ENCODE measurements around the gene NAALADL1. TPM values are rescaled to one million over a fixed set of nuclear protein-coding genes. Genes with fewer than 3 reads are reported as not detected.

The NAALADL1 gene, protein sequence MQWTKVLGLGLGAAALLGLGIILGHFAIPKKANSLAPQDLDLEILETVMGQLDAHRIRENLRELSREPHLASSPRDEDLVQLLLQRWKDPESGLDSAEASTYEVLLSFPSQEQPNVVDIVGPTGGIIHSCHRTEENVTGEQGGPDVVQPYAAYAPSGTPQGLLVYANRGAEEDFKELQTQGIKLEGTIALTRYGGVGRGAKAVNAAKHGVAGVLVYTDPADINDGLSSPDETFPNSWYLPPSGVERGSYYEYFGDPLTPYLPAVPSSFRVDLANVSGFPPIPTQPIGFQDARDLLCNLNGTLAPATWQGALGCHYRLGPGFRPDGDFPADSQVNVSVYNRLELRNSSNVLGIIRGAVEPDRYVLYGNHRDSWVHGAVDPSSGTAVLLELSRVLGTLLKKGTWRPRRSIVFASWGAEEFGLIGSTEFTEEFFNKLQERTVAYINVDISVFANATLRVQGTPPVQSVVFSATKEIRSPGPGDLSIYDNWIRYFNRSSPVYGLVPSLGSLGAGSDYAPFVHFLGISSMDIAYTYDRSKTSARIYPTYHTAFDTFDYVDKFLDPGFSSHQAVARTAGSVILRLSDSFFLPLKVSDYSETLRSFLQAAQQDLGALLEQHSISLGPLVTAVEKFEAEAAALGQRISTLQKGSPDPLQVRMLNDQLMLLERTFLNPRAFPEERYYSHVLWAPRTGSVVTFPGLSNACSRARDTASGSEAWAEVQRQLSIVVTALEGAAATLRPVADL
- total RNA-seq (ENCODE audit: low replicate concordance) = 9.7 and 11.5 TPM in 2 replicates

GRCh38 chr11:65058419-65059054 lies at the start of gene NAALADL1:
NAALADL1 (minus strand) TSS chr11:65058553; CDS start chr11:65058521, 32 bp downstream.
- no peak within 1 kb of the TSS for H3K4me3 ChIP-seq (ENCODE audit: low read depth, low read length)
- DNase-seq (ENCODE audit: low read depth) = no peak
- TF ChIP-seq, protein P1, sequence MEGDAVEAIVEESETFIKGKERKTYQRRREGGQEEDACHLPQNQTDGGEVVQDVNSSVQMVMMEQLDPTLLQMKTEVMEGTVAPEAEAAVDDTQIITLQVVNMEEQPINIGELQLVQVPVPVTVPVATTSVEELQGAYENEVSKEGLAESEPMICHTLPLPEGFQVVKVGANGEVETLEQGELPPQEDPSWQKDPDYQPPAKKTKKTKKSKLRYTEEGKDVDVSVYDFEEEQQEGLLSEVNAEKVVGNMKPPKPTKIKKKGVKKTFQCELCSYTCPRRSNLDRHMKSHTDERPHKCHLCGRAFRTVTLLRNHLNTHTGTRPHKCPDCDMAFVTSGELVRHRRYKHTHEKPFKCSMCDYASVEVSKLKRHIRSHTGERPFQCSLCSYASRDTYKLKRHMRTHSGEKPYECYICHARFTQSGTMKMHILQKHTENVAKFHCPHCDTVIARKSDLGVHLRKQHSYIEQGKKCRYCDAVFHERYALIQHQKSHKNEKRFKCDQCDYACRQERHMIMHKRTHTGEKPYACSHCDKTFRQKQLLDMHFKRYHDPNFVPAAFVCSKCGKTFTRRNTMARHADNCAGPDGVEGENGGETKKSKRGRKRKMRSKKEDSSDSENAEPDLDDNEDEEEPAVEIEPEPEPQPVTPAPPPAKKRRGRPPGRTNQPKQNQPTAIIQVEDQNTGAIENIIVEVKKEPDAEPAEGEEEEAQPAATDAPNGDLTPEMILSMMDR (IDR thresholded peaks at IDR 0.05; ENCODE audit: insufficient read depth, low read length) = no peak

- H3K4me3 ChIP-seq (ENCODE audit: low read depth, low read length) = no peak overlapping the region
- DNase-seq (ENCODE audit: low read depth) = no peak
- TF ChIP-seq, protein P1 (IDR thresholded peaks at IDR 0.05; ENCODE audit: insufficient read depth, low read length) = no peak
These were observed 49.6 kb upstream of the NAALADL1 start for GRCh38 chr11:65107751-65108468.

DNA sequence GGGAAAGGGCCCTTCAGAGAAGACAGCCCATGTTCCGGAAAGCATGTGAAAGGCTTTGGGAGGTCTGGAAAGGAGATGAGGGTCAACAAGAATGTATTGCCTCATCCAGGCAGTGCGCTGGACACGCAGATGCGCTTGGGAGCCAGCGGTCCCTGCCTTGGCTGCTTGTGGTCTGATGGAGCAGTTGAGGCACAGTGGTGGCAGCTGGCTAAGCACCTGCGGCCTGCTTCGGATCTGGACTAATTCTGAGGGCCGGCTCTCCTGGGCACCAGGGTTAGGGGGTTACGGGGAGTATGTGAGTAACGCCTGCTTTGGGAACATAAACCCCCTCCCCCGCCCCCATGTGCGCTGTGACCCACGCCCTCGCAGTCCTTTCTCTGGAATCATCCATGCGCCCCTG lies 48.7 kb upstream of the NAALADL1 start:
- TF ChIP-seq, protein P1 (IDR thresholded peaks at IDR 0.05; ENCODE audit: insufficient read depth, low read length) = no peak
- H3K4me3 ChIP-seq (ENCODE audit: low read depth, low read length) = no peak overlapping the region
- no peak for DNase-seq (ENCODE audit: low read depth)

DNA sequence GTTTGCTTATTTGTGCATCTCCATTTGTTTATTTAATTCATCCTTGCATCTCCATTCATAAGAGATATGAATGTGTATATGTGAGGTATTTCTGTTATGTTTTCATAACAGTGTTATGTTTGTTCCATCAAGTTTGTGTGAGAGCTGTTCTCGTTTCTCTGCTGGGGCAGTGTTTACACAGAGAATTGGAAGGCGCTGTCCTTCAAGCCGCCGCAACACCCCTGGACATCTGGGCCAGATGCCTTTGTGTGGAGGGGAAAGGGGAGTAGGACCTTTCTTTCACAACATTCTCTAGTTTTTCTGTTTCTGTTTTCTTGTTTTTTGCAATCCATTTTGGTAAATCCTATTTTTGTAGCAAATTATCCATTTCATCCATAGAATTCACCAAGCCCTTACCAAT lies 46.3 kb upstream of the NAALADL1 start:
- H3K4me3 ChIP-seq (ENCODE audit: low read depth, low read length) = no peak overlapping the region
- TF ChIP-seq, protein P1 (IDR thresholded peaks at IDR 0.05; ENCODE audit: insufficient read depth, low read length) = no peak

DNA sequence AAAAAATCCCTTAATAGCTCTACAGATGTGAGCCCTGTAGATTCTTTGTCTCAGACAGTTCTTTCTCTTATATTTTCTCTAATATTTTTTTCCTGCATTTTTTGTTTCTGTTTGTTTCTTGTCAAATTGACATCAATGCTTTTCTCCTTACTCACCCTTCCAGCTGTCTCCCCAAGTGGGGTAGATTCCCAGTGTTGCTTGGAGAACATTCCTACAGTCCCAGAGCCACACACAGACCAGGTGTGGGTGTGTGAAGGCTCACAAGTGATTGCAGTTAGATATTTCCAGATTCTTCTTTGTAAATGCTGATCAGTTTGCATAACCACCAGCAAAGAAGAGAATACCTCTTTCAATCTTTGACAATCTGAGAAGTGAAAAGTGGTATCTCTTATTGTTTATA lies 45.1 kb upstream of the NAALADL1 start:
- no peak overlapping the region for H3K4me3 ChIP-seq (ENCODE audit: low read depth, low read length)
- DNase-seq (ENCODE audit: low read depth) = no peak
- TF ChIP-seq, protein P1 (IDR thresholded peaks at IDR 0.05; ENCODE audit: insufficient read depth, low read length) = no peak

More for the DNA sequence above, 46.3 kb upstream of the NAALADL1 start:
- DNase-seq (ENCODE audit: low read depth) = no peak

All from fibroblast of the aortic adventitia (primary cell).